AG04450 (cell line): ENCODE data around the gene SLC41A3. TPM values are rescaled to one million over a fixed set of nuclear protein-coding genes. Genes with fewer than 3 reads are reported as not detected.

Experiments
- CTCF ChIA-PET: fragments of 300-600, 350-600 bp; formaldehyde crosslinking; extraction: SDS; loops from one replicate; lab custom pipeline; 2022; ENCODE audit warnings: antibody characterized with exemption, inconsistent platforms; lab: Charles Lee
- POLR2A ChIA-PET: fragments of 350-600 bp; formaldehyde crosslinking; extraction: SDS; loops from one replicate; lab custom pipeline; 2021; ENCODE audit warnings: antibody characterized with exemption, inconsistent platforms; lab: Yijun Ruan, JAX
- DNase-seq: peaks from one replicate; pipeline ENCODE4 v3.0.0-alpha.2; 2011; ENCODE audit warnings: low read depth, low spot score
- H3K27ac ChIP-seq: one replicate; pipeline ENCODE4 v1.5.1; 2012; ENCODE audit warnings: low read depth, low read length, control low read depth
- H3K27me3 ChIP-seq: one replicate; pipeline ENCODE4 v1.6.0; 2012; ENCODE audit warnings: low read length; ENCODE audit not compliant: control insufficient read depth, insufficient read depth
- H3K4me3 ChIP-seq: 2 replicates; pipeline ENCODE4 v1.5.1; 2011; ENCODE audit warnings: mild to moderate bottlenecking, low read depth, low read length, control low read depth
- H3K9me3 ChIP-seq: 2 replicates; pipeline ENCODE4 v1.5.1; 2012; ENCODE audit warnings: low read length; ENCODE audit not compliant: control insufficient read depth, insufficient read depth
- polyA plus RNA-seq: library from polyadenylated mRNA; depleted of rRNA; stranded (reverse); fragments of >200 nt; gene quantifications from 2 replicates; pipeline ENCODE4 v1.2.3, GENCODE V29; 2011
- TF ChIP-seq, protein P1 (sequence below): IDR thresholded peaks from 2 replicates; pipeline ENCODE4 v1.5.1; 2011; ENCODE audit warnings: low read depth, low read length, control low read depth, inconsistent platforms

The SLC41A3 gene
- polyA plus RNA-seq, 1 experiment = 36.9 TPM

DNA sequence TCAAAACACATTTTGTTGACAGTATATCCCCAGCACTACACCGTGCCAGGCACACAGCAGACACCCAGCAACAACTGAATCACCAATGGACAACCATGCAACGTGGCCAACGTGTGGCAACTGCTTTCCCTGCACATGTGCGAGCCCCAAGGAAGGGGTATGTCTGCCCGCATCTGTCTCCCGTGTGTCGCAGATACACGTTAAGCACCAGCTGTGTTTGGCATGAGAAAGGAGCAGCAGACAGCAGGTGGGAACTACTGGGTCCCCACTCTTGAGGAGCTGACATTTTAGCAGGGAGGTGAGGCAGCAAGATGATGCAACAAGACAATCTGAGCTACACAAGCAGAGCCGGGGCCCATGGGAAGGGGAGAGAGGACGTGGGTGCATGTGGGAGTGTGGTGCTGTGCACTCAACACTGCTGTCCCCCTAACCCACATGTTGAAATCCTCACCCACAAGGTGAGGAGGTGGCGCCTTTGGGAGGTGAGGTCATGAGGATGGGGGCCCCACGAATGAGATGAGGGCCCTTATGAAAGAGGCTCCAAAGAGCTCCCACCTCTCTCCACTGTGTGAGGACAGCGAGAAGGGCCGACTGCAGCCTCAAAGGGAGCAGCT is 58.7 kb downstream of the SLC41A3 start:
- Histone ChIP-seq H3K27ac (no peak overlapping the region), H3K4me3 (no peak overlapping the region)
- DNase-seq = no peak

DNA sequence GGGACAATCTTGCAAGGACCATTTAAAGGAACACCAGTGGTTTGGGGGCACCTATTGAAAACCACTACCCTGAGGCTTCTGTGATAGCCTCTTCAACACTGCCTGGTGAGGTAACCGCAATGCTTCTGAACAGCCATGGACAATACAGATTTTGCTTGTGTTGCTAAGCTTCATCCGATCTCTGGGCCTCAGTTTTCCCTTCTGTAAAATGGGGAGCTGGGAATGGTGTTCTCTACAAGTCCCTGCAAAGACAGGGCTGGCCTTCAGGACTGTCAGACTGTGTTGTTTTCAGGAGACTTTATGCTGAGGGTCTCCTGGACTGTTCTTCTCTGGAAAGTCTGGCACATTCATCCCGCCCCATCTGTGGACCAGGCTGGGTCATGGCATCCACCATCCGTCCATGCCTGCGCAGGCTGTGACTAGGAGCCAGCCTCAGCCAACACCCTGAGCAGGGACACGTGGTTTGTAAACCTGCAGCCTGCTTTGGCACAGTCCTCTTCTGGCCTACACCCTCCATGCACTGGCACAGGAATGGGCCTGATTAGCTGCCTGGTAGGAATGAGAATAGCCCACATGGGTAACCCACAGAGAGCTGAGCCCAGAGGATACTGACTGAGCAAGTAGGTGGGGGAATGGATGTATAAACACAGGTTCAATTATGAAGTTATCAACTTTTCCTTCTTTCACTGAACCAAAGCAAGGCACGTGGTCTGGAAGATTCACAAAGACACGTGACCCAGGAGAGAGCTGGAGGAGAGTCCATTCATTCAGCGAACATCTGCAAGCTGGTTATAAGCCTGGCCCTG is 59.7 kb downstream of the SLC41A3 start:
- TF ChIP-seq, protein P1, sequence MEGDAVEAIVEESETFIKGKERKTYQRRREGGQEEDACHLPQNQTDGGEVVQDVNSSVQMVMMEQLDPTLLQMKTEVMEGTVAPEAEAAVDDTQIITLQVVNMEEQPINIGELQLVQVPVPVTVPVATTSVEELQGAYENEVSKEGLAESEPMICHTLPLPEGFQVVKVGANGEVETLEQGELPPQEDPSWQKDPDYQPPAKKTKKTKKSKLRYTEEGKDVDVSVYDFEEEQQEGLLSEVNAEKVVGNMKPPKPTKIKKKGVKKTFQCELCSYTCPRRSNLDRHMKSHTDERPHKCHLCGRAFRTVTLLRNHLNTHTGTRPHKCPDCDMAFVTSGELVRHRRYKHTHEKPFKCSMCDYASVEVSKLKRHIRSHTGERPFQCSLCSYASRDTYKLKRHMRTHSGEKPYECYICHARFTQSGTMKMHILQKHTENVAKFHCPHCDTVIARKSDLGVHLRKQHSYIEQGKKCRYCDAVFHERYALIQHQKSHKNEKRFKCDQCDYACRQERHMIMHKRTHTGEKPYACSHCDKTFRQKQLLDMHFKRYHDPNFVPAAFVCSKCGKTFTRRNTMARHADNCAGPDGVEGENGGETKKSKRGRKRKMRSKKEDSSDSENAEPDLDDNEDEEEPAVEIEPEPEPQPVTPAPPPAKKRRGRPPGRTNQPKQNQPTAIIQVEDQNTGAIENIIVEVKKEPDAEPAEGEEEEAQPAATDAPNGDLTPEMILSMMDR = no peak
- Histone ChIP-seq H3K27ac (no peak overlapping the region), H3K27me3 (no peaks in the 10 kb centered on the region), H3K4me3 (no peak overlapping the region), H3K9me3 (peaks cover 8% of the 10 kb centered on the region)
- ChIA-PET CTCF (no interaction called here), POLR2A (no interaction called here)
- DNase-seq = no peak

More for the DNA sequence above, 58.7 kb downstream of the SLC41A3 start:
- TF ChIP-seq, protein P1 = no peak
- H3K27me3 ChIP-seq = no peaks in the 10 kb centered on the region
- POLR2A ChIA-PET = no interaction called here
- peaks cover 8% of the 10 kb centered on the region for H3K9me3 ChIP-seq
- CTCF ChIA-PET = no interaction called here

DNA sequence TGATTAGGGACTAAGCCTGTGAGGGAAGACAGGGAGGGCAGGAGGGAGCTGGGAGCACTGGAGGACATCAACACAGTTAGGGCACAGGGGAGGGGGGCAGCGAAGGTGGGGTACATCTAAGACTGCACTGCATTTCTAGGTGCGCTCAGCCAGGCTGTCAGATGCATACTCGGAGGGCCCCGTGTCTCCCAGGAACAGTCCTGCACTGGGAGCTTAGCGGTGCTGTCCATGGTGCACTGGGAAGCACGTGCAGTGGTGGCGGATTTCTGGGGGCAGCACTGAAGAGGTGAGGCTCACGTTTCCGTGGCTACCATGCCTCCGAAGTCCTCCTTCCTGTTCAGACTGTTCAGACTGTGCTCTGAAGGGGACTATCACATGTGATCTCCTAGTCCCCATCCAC is 60.5 kb downstream of the SLC41A3 start:
- no peak overlapping the region for H3K4me3 ChIP-seq
- TF ChIP-seq, protein P1 = no peak
- no peak overlapping the region for H3K27ac ChIP-seq
- CTCF ChIA-PET = interaction anchor here (1.7 kb wide), 1 partner anchor 51 kb away, joined by 4 read pairs; no protein-coding TSS in a partner anchor
- no peak for DNase-seq
- POLR2A ChIA-PET = no interaction called here
- no peaks in the 10 kb centered on the region for H3K27me3 ChIP-seq
- H3K9me3 ChIP-seq = peaks cover 6% of the 10 kb centered on the region

DNA sequence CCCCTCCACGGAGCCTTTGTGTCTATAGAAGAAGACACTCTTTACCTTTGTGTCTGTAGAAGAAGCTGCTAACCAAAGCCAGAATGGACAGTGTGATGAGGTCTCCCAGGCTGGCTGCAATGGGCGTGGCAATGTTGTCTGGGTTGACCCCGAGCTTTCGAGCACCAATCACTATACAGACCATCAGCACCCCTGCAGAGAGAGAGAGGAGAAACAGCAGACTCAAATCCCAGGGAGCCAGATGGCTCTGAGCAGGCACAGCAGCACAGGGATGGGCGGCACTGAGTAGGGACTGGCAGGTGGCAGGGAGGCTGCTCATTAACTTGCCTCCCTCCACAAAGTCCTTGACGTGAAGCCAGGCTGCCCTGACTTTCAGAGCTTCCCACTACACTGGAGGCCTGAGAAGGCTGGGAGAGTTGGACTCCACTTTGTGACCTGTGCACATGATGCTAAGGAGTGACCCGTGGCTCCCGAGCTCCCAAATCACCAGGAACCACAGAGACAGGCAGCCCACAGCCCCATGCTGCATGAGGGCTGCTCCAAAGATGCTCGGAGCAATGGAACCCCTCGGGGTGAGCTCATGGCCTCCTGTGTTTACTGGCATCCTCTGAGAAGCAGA is 61.1 kb downstream of the SLC41A3 start:
- no peak for DNase-seq
- Histone ChIP-seq H3K4me3 (no peak overlapping the region), H3K27ac (no peak overlapping the region), H3K27me3 (no peaks in the 10 kb centered on the region), H3K9me3 (peaks cover under 1% of the 10 kb centered on the region)
- POLR2A ChIA-PET = no interaction called here
- TF ChIP-seq, protein P1 = no peak
- CTCF ChIA-PET = interaction anchor here (1.7 kb wide), 1 partner anchor 51 kb away, joined by 4 read pairs; no protein-coding TSS in a partner anchor
